Effector CD8-positive, alpha-beta T cell (primary cell): ENCODE measurements around the gene SAMD13.
"Not testable (repeated sequence)": the region's sequence is repeated elsewhere in the genome, so short reads cannot be mapped to it uniquely, and the experiment has no call there.

Source experiments
- DNase-seq: peaks from one replicate; lab custom pipeline; 2025; lab: John Stamatoyannopoulos, UW

Gene SAMD13

GRCh38 chr1:84286071-84286470 is 15.4 kb upstream of the SAMD13 start:
- DNase-seq = no peak

- DNase-seq = not testable (repeated sequence)
Observed at GRCh38 chr1:84287389-84287788, 14.1 kb upstream of the SAMD13 start.

- no peak for DNase-seq
Observed at GRCh38 chr1:84289169-84289785, 12.2 kb upstream of the SAMD13 start.

GRCh38 chr1:84291882-84292655 is 9.4 kb upstream of the SAMD13 start:
- DNase-seq = no peak

GRCh38 chr1:84293766-84294165 is 7.7 kb upstream of the SAMD13 start:
- DNase-seq = no peak

GRCh38 chr1:84294751-84295150 is 6.8 kb upstream of the SAMD13 start:
- no peak for DNase-seq

- no peak for DNase-seq
Observed at GRCh38 chr1:84297546-84298244, 3.8 kb upstream of the SAMD13 start.

GRCh38 chr1:84298328-84298683 is 3.2 kb upstream of the SAMD13 start:
- peak; percentile 26 for DNase-seq

- DNase-seq = peak; percentile 26
Observed at GRCh38 chr1:84298684-84299535, 2.6 kb upstream of the SAMD13 start.

- no peak for DNase-seq
Observed at GRCh38 chr1:84299536-84300170, 1.9 kb upstream of the SAMD13 start.

- no peak for DNase-seq
Observed at GRCh38 chr1:84300501-84300900, 1.0 kb upstream of the SAMD13 start.

- DNase-seq = no peak
Observed at GRCh38 chr1:84301785-84302385, 377 bp downstream of the SAMD13 start.

GRCh38 chr1:84303314-84303830 is 1.9 kb downstream of the SAMD13 start:
- DNase-seq = no peak

- DNase-seq = no peak
Observed at GRCh38 chr1:84307398-84307797, 5.9 kb downstream of the SAMD13 start.

GRCh38 chr1:84311296-84311695 is 9.8 kb downstream of the SAMD13 start:
- DNase-seq = no peak

- DNase-seq = no peak
Observed at GRCh38 chr1:84319662-84320061, 18.2 kb downstream of the SAMD13 start.

GRCh38 chr1:84327830-84328229 is 26.3 kb downstream of the SAMD13 start:
- DNase-seq = no peak

GRCh38 chr1:84330125-84330984 is 28.8 kb downstream of the SAMD13 start:
- DNase-seq = no peak

- DNase-seq = no peak
Observed at GRCh38 chr1:84339503-84339902, 38.0 kb downstream of the SAMD13 start.

- no peak for DNase-seq
Observed at GRCh38 chr1:84344286-84344685, 42.8 kb downstream of the SAMD13 start.
